ENCODE data around the gene COMMD1.
"Not testable (repeated sequence)": the region's sequence is repeated elsewhere in the genome, so short reads cannot be mapped to it uniquely, and the experiment has no call there.

GRCh38 chr2:62160691-62161090 lies 255.2 kb downstream of the COMMD1 start:
- not testable (repeated sequence) for TF ChIP-seq POLR2A, CTCF, POLR2AphosphoS5 (IDR thresholded peaks at IDR 0.05)

Measured in gastroesophageal sphincter (tissue), 3 donors.